GM18907 (cell line): ENCODE results near the gene EAPP.
"Not testable (repeated sequence)": the region's sequence is repeated elsewhere in the genome, so short reads cannot be mapped to it uniquely, and the experiment has no call there.

Source experiments
- ATAC-seq: cut with Tn5 transposase; IDR thresholded peaks from one replicate; pipeline ENCODE4 v1.9.1; 2021; ENCODE audit warnings: mild to moderate bottlenecking, moderate library complexity; ENCODE audit not compliant: unreplicated experiment

Gene EAPP

DNA sequence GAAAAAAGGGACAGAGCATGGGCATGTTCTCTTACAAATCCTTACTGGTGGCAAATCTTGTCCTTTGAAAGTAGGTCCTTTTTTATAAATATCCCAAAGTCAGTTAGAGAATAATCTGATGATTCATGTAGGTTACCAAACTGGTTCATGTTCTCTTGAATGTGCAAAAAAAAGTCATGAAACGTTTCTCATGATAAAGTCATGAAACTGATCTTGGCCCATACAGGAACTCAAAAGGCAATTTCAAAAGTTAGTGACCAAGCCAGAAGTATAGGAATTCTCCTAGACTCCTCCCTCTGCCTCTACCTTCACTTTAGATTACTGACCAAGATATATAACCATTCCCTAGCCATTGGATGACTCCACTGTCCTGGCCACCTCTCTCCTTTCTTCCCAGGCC is 50.2 kb downstream of the EAPP start:
- no peak for ATAC-seq

- ATAC-seq, result no peak
These were observed 51.0 kb downstream of the EAPP start for GRCh38 chr14:34488528-34488927.

DNA sequence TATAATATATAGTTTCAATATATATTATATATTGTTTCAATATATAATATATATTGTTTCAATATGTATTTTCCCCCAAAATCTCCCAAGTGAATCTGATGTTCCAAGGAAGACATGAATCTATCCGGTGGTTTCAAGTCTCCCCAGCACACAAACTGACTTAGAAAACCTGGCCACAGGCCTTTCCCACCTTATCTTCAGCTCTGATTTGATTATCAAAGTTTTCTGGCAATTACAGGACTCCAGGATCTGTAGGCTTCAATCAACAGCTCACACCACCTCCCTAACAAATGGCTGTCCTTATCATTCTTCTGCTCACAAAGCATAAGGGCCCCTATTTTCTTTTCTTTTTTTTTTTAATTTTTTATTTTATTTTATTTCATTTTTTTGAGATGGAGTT is 54.8 kb downstream of the EAPP start:
- no peak for ATAC-seq

GRCh38 chr14:34482463-34482862 is 57.0 kb downstream of the EAPP start:
- ATAC-seq, result no peak

GRCh38 chr14:34479694-34480093 is 59.8 kb downstream of the EAPP start:
- no peak for ATAC-seq

DNA sequence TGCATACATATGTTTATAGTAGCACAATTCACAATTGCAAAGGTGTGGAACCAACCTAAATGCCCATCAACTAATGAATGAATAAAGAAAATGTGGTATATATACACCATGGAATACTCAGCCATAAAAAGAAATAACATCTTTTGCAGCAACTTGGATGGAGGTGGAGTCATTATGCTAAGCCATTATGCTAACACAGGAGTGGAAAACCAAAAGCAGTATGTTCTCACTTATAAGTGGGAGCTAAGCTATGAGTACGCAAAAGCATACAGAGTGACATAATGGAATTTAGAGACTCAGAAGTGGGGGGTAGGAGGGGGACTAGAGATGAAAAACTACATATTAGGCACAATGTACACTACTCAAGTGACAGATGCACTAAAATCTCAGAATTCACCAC is 61.2 kb downstream of the EAPP start:
- ATAC-seq, result no peak

DNA sequence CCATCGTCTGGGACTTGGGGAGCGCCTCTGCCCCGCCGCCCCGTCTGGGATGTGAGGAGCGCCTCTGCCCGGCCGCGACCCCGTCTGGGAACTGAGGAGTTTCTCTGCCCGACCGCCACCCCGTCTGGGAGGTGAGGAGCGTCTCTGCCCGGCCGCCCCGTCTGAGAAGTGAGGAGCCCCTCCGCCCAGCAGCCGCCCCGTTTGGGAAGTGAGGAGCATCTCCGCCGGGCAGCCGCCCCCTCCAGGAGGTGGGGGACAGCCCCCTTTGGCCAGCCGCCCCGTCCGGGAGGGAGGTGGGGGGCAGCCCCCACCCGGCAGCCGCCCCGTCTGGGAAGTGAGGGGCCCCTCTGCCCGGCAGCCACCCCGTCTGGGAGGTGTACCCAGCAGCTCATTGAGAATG is 63.5 kb downstream of the EAPP start:
- not testable (repeated sequence) for ATAC-seq

DNA sequence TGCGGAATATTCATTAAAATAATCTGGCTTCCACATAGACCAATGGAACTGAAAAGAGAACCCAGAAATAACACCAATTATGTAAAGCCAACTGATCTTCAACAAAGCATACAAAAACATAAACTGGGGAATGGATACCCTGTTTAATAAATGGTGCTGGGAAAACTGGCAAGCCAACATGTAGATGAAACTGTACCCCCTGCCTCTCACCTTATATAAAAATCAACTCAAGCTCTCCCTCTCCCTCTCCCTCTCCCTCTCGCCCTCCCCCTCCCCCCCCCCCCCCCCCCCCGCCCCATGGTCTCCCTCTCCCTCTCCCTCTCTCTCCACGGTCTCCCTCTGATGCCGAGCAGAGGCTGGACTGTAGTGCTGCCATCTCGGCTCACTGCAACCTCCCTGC is 64.3 kb downstream of the EAPP start:
- no peak for ATAC-seq

DNA sequence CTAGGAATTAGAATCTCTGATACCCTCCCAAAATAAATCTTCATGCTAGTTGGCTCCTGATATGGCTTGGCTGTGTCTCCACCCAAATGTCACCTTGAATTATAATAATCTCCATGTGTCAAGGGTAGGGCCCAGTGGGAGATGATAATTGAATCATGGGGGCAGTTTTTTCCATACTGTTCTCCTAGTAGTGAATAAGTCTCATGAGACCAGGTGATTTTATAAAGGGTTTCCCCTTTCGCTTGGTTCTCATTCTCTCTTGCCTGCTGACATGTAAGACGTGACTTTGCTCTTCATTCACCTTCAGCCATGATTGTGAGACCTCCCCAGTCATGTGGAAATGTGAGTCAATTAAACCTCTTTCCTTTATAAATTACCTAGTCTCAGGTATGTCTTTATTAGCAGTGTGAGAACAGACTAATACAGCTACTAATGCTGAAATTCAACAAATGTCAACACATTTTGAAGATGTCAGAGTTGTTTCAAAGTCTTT is 65.3 kb downstream of the EAPP start:
- no peak for ATAC-seq

GRCh38 chr14:34472706-34473279 is 66.7 kb downstream of the EAPP start:
- ATAC-seq, result no peak

- ATAC-seq, result no peak
These were observed 69.2 kb downstream of the EAPP start for GRCh38 chr14:34470319-34470718.

DNA sequence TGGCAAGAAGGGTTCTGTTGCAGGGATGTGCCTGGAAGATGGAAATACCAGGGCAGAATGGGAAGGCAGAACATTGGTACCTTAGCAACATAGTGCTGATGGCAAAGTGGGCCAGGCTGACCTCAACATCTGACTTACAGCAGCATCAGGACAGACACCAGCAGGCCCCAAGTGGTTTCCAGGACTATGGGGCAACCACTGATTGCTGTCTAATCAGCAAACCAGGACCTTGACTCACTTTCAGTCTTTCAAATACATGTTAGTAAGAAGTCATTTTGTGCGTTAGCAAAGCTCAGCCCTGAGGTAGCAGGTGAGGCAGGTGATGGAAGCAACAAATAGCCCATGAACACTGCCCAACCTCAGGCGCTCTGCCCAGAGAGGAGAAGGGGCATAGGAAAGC is 72.8 kb downstream of the EAPP start:
- ATAC-seq, result no peak
